Peyer's patch (tissue), 4 donors: Measurements from ENCODE around the gene AHCTF1. TPM values are rescaled to one million over a fixed set of nuclear protein-coding genes. Genes with fewer than 3 reads are reported as not detected.

Experiments
- DNase-seq, 3 donors: peaks; one replicate each; pipeline ENCODE4 v3.0.0-alpha.2; 2017 to 2019
- H3K27ac ChIP-seq, 4 donors: fragments of 200-600 bp; sonication (generic); one replicate each; pipeline ENCODE4 v1.5.1; 2016 to 2019
- H3K27me3 ChIP-seq, 2 donors: fragments of 200-600 bp; sonication (generic); one replicate each; pipeline ENCODE4 v1.5.1; 2019
- H3K36me3 ChIP-seq, 3 donors: fragments of 200-600 bp; sonication (generic); one replicate each; pipeline ENCODE4 v1.5.1; 2016 to 2019
- H3K4me1 ChIP-seq, 4 donors: fragments of 200-600 bp; sonication (generic); one replicate each; pipeline ENCODE4 v1.5.1; 2016 to 2019
- H3K4me3 ChIP-seq, 4 donors: fragments of 200-600 bp; sonication (generic); 1 replicate in 3 of 4; 2 replicates in 1 of 4; pipeline ENCODE4 v1.5.1; 2016 to 2019; ENCODE audit warnings: mild to moderate bottlenecking in 1 of 4
- H3K9me3 ChIP-seq, 4 donors: fragments of 200-600 bp; sonication (generic); one replicate each; pipeline ENCODE4 v1.5.1; 2016 to 2019; ENCODE audit warnings: mild to moderate bottlenecking in 1 of 4
- POLR2A ChIP-seq, 2 donors: fragments of 450-650 bp; IDR thresholded peaks; one replicate each; pipeline ENCODE4 v1.5.1; 2017; ENCODE audit warnings: antibody characterized with exemption in 2 of 2, mild to moderate bottlenecking in 2 of 2, moderate library complexity in 2 of 2
- small RNA-seq, 2 donors: library from RNA; depleted of rRNA; stranded (forward); fragments of <200 nt; gene quantifications; one replicate each; pipeline ENCODE3, GENCODE V24; 2016
- total RNA-seq, 4 donors: library from RNA; depleted of rRNA; stranded (reverse); fragments of >200 nt; gene quantifications; one replicate each; pipeline ENCODE4 v1.1.0, GENCODE V29; 2016
- TF ChIP-seq, protein P1 (sequence below), 6 experiments: fragments of 450-650 bp in 4 of 6; fragments of 200-600 bp in 2 of 6; sonication (generic) in 1 of 6; IDR thresholded peaks; one replicate each; pipeline ENCODE4 v1.5.1; 2017 to 2019; ENCODE audit warnings: antibody characterized with exemption in 6 of 6, mild to moderate bottlenecking in 3 of 6, moderate library complexity in 1 of 6

AHCTF1 gene
- total RNA-seq, 4 donors from 2014 or later, result 20.3 to 51.2 (median 29.9) TPM

DNA sequence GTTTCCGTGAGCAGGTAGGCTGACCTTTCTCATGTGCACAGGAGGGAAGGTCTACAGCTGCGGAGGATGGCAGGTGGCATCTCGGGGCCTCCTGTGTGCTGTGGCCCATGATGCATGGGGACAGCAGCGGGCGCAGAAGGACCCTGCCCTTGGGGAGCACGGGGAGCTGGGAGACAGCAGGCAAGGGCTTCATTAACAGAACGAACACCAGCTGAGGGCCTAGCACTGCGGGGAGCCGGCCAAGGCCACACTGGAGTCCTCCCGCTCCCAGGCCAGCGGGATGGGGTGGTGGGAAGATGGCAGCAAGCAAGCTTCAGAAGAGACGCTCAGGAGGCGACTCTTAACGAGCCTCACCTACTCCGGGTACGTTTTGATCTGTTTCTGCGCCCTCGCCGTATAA lies 140.9 kb downstream of the AHCTF1 start:
- DNase-seq, result no peak
- H3K9me3 ChIP-seq, result no peaks in the 10 kb centered on the region
- H3K36me3 ChIP-seq, result no peaks in the 10 kb centered on the region
- H3K27me3 ChIP-seq, result no peaks in the 10 kb centered on the region
- TF ChIP-seq POLR2A (IDR thresholded peaks at IDR 0.05), result no peak
- H3K27ac ChIP-seq, result no peak overlapping the region
- peaks cover 0 to 22% (median 0%) of the 10 kb centered on the region in 4 donors for H3K4me1 ChIP-seq
- H3K4me3 ChIP-seq, result no peak overlapping the region

DNA sequence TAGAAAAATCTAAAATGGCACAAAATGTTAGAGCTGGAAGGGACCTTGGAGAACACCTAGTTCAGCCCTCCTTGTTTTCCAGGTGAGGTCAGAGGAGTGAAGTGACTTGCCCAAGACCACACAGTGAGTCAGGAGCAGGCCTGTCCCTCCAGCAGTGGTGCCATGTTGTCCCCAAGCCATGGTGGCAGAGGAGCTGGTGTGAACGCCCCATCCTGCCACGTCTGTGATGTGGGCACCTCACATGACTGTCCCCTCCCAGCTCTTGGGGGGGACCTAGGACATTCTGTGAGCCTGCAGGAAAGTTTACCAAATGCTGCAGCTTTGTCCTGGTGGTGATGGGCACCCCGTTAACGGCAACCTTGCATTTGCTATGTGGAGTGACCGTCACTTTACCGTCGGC lies 141.4 kb downstream of the AHCTF1 start:
- H3K4me1 ChIP-seq, result peaks cover 0 to 22% (median 0%) of the 10 kb centered on the region in 4 donors
- TF ChIP-seq, protein P1, sequence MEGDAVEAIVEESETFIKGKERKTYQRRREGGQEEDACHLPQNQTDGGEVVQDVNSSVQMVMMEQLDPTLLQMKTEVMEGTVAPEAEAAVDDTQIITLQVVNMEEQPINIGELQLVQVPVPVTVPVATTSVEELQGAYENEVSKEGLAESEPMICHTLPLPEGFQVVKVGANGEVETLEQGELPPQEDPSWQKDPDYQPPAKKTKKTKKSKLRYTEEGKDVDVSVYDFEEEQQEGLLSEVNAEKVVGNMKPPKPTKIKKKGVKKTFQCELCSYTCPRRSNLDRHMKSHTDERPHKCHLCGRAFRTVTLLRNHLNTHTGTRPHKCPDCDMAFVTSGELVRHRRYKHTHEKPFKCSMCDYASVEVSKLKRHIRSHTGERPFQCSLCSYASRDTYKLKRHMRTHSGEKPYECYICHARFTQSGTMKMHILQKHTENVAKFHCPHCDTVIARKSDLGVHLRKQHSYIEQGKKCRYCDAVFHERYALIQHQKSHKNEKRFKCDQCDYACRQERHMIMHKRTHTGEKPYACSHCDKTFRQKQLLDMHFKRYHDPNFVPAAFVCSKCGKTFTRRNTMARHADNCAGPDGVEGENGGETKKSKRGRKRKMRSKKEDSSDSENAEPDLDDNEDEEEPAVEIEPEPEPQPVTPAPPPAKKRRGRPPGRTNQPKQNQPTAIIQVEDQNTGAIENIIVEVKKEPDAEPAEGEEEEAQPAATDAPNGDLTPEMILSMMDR (IDR thresholded peaks at IDR 0.05), result no peak
- TF ChIP-seq POLR2A (IDR thresholded peaks at IDR 0.05), result no peak
- no peak overlapping the region for H3K4me3 ChIP-seq
- DNase-seq, result no peak
- H3K36me3 ChIP-seq, result no peaks in the 10 kb centered on the region
- no peaks in the 10 kb centered on the region for H3K27me3 ChIP-seq
- H3K9me3 ChIP-seq, result no peaks in the 10 kb centered on the region
- H3K27ac ChIP-seq, result no peak overlapping the region

DNA sequence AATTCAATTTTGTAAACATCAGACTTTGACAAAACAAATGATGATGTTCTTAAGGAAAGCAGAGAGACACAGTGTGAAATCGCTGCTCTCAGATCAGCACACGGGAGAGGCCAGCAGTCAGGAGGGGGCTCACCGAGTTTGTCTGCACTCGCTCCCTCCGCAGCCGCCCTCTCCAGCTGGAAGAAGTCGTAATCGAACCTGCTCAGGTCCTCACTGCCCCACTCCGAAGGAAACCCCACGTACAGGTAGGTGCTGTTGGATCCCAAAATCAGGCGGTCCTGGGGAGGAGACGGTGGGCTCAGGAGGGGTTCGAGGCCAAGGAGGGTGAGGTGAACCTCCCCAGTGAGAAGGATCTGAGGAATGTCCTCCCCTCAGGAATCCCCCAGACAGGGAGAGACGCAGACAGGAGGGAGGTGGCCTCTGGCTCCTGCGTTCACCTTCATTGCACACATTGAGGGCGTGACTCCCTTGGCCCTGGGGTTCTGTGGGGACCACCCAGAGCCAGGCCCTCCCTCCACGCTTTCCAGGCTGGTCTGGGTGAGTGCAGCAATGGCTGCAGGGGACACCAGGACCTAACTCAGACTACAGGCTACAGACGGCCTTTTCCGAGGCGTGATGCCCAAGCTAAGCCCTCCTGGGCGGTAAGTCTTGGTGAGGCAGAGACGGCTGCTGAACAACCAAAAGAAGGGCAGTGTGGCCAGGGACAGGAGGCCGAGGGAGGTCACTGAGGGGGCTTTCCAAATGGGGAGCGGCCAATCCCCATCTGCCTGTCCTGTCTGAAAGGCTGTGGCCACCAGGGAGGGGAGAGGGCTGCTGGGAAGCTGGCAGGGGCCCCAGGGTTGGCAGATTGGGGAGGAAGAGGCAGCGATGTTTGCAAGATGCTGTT lies 142.1 kb downstream of the AHCTF1 start:
- Histone ChIP-seq H3K4me3 (no peak overlapping the region), H3K4me1 (peaks cover 0 to 15% (median 0%) of the 10 kb centered on the region in 4 donors)
- DNase-seq, result no peak

More for the DNA sequence above, 142.1 kb downstream of the AHCTF1 start:
- no peaks in the 10 kb centered on the region for H3K9me3 ChIP-seq
- no peaks in the 10 kb centered on the region for H3K36me3 ChIP-seq
- TF ChIP-seq, protein P1 (IDR thresholded peaks at IDR 0.05), result no peak
- no peak for TF ChIP-seq POLR2A (IDR thresholded peaks at IDR 0.05)
- H3K27ac ChIP-seq, result no peak overlapping the region
- H3K27me3 ChIP-seq, result no peaks in the 10 kb centered on the region

Small RNA genes within 50 kb of the gene (small RNA-seq; reads per million reads assigned to genes)
- gene AC113174.1 (0 reads per million in 2 donors), gene RF00402 (0 reads per million in 2 donors)

Other genes with a start within 250 kb of the AHCTF1 start
- 10 to 100 TPM; 14.0 to 67.1 (median 33.9) TPM for gene SCCPDH, start 207.5 kb downstream of the AHCTF1 start, total RNA-seq
- gene ZNF695, start 76.1 kb upstream of the AHCTF1 start, total RNA-seq, result 1 to 10 TPM in 1 of 4 donors, under 1 TPM in 2, not detected in 1; 0.53 to 5.8 (median 0.94) TPM
- gene ZNF670, start 146.9 kb upstream of the AHCTF1 start, total RNA-seq, result 1 to 10 TPM; 1.8 to 5.8 (median 2.0) TPM
- 1 to 10 TPM; 2.3 to 5.8 (median 2.7) TPM for gene ZNF669, start 172.4 kb upstream of the AHCTF1 start, total RNA-seq
- gene ZNF124, start 240.1 kb upstream of the AHCTF1 start, total RNA-seq, result 10 to 100 TPM; 21.1 to 66.0 (median 34.7) TPM